HepG2 (cell line): Measurements from ENCODE around the gene SLC16A3. TPM values are rescaled to one million over a fixed set of nuclear protein-coding genes. Genes with fewer than 3 reads are reported as not detected.

Experiments
- ATAC-seq: fragments of 200-7000 bp; cut with Tn5 transposase; 3 replicates; pipeline ENCODE4 v1.9.1; 2020; ENCODE audit warnings: mild to moderate bottlenecking, moderate library complexity
- BruUV-seq: library from RNA; stranded (reverse); fragments of 400-500 nt; replicated peaks from 2 replicates; lab custom pipeline; 2021; lab: Mats Ljungman, UMichigan
- CTCF ChIA-PET: fragments of 300-600 bp; formaldehyde crosslinking; extraction: SDS; loops from one replicate; lab custom pipeline; 2021; ENCODE audit warnings: low total read pairs, inconsistent platforms, low intra/inter-chr PET ratio; lab: Yijun Ruan, JAX
- POLR2A ChIA-PET: fragments of 350-600 bp; sonication (Branson Sonifier 250); formaldehyde crosslinking; loops from one replicate; lab custom pipeline; 2020; ENCODE audit warnings: antibody characterized with exemption, inconsistent platforms; lab: Yijun Ruan, JAX
- DNase-seq: peaks from one replicate; pipeline ENCODE4 v3.0.0-alpha.2; 2015; ENCODE audit warnings: low spot score
- FAIRE-seq: peaks from 3 replicates; lab custom pipeline; 2011; peaks lifted over from hg19 to GRCh38; lab: Jason Lieb, UNC
- H2AFZ ChIP-seq: one replicate; pipeline ENCODE4 v1.6.1; 2011; ENCODE audit warnings: low read length, inconsistent platforms
- H3K27ac ChIP-seq: fragments of 300-600 bp; 3 replicates; pipeline ENCODE4 v1.8.0; 2011; ENCODE audit warnings: mixed run types, mild to moderate bottlenecking, mixed read lengths, low read length, inconsistent platforms; ENCODE audit not compliant: insufficient read depth; ENCODE audit errors: extremely low read length
- H3K27me3 ChIP-seq, 2 experiments: fragments of 200-600 bp in 1 of 2; 2 replicates in 1 of 2; 3 replicates in 1 of 2; pipeline versions ENCODE4 v1.6.0 to v1.8.0; 2011; ENCODE audit warnings: low read length in 2 of 2, mild to moderate bottlenecking in 2 of 2, moderate library complexity in 2 of 2, inconsistent platforms in 1 of 2; ENCODE audit not compliant: insufficient read depth in 2 of 2, control insufficient read depth in 1 of 2
- H3K36me3 ChIP-seq, 2 experiments: fragments of 200-600 bp in 1 of 2; replicated peaks in 1 of 2; 2 replicates in 1 of 2; 3 replicates in 1 of 2; pipeline versions ENCODE4 v1.5.1 to v1.8.0; 2011; ENCODE audit warnings: low read length in 2 of 2, inconsistent platforms in 1 of 2; ENCODE audit not compliant: insufficient read depth in 2 of 2, control insufficient read depth in 1 of 2
- H3K4me1 ChIP-seq: 2 replicates; pipeline ENCODE4 v1.5.1; 2012; ENCODE audit warnings: low read length, inconsistent platforms; ENCODE audit not compliant: insufficient read depth
- H3K4me2 ChIP-seq: 2 replicates; pipeline ENCODE4 v1.6.0; 2011; ENCODE audit warnings: low read depth, low read length, inconsistent platforms
- H3K4me3 ChIP-seq, 3 experiments: fragments of 200-600 bp in 1 of 3; sonication (generic), shearing (Covaris generic) in 1 of 3; replicated peaks in 1 of 3; 2 replicates each; pipeline ENCODE4 v1.5.1; 2011 to 2016; ENCODE audit warnings: low read length in 3 of 3, inconsistent platforms in 2 of 3, low read depth in 2 of 3, mild to moderate bottlenecking in 2 of 3, control low read depth in 1 of 3, mixed read lengths in 1 of 3; ENCODE audit not compliant: insufficient read depth in 1 of 3
- H3K79me2 ChIP-seq: one replicate; pipeline ENCODE4 v1.6.1; 2011; ENCODE audit warnings: low read length, inconsistent platforms; ENCODE audit not compliant: insufficient read depth
- H3K9ac ChIP-seq: 2 replicates; pipeline ENCODE4 v1.6.0; 2011; ENCODE audit warnings: mild to moderate bottlenecking, low read depth, low read length, inconsistent platforms; ENCODE audit not compliant: insufficient read depth
- H3K9me3 ChIP-seq: 2 replicates; pipeline ENCODE4 v1.5.1; 2012; ENCODE audit warnings: mild to moderate bottlenecking, low read length
- H4K20me1 ChIP-seq: 2 replicates; pipeline ENCODE4 v1.6.0; 2011; ENCODE audit warnings: inconsistent platforms, mild to moderate bottlenecking, low read length, moderate library complexity; ENCODE audit not compliant: insufficient read depth
- ADNP ChIP-seq: sonication (generic); formaldehyde crosslinking; IDR thresholded peaks from 2 replicates; pipeline ENCODE4 v1.4.0; 2020; ENCODE audit warnings: missing genetic modification reagents
- AGO2 ChIP-seq: fragments of 200-400 bp; formaldehyde crosslinking; optimal IDR thresholded peaks from 2 replicates; pipeline ENCODE3; 2017; ENCODE audit warnings: mild to moderate bottlenecking, low read depth, low read length, moderate library complexity
- ATF7-NPFF ChIP-seq: sonication (generic); formaldehyde crosslinking; IDR thresholded peaks from 2 replicates; pipeline ENCODE4 v1.8.1; 2023; ENCODE audit warnings: mild to moderate bottlenecking, low read depth, missing genetic modification reagents, moderate library complexity
- CEBPG ChIP-seq: IDR thresholded peaks from 2 replicates; pipeline ENCODE4 v1.6.1; 2016
- CENPBD1 ChIP-seq: sonication (generic); formaldehyde crosslinking; IDR thresholded peaks from 2 replicates; pipeline ENCODE4 v1.8.0; 2022; ENCODE audit warnings: missing genetic modification reagents, low read depth, mild to moderate bottlenecking, borderline replicate concordance
- EZH2 ChIP-seq: conservative IDR thresholded peaks from 2 replicates; pipeline ENCODE4 v1.6.1; 2012; ENCODE audit warnings: mild to moderate bottlenecking, low read depth, low read length, moderate library complexity
- FOXA1 ChIP-seq, 2 experiments: fragments of 450-650 bp in 1 of 2; sonication (generic) in 1 of 2; formaldehyde crosslinking in 1 of 2; IDR thresholded peaks; 2 replicates each; pipeline versions ENCODE4 v1.4.0 to v1.6.1; 2016 to 2020; ENCODE audit warnings: missing genetic modification reagents in 1 of 2
- IRF2 ChIP-seq: IDR thresholded peaks from 2 replicates; pipeline ENCODE4 v1.6.1; 2018; ENCODE audit warnings: missing genetic modification reagents, missing compliant biosample characterization
- MEIS2 ChIP-seq: sonication (generic); formaldehyde crosslinking; IDR thresholded peaks from 2 replicates; pipeline ENCODE4 v1.9.0; 2021; ENCODE audit warnings: mild to moderate bottlenecking, missing genetic modification reagents
- MYC ChIP-seq: sonication (generic); formaldehyde crosslinking; IDR thresholded peaks from 2 replicates; pipeline ENCODE4 v1.9.0; 2021; ENCODE audit warnings: missing genetic modification reagents, borderline replicate concordance
- PAF1 ChIP-seq: IDR thresholded peaks from 2 replicates; pipeline ENCODE4 v1.6.1; 2016; ENCODE audit warnings: missing genetic modification reagents, missing compliant biosample characterization
- RBM22 ChIP-seq: fragments of 200-400 bp; formaldehyde crosslinking; optimal IDR thresholded peaks from 2 replicates; pipeline ENCODE3; 2017; ENCODE audit warnings: mild to moderate bottlenecking, low read length, moderate library complexity
- TP53 ChIP-seq: sonication (generic); formaldehyde crosslinking; conservative IDR thresholded peaks from 2 replicates; pipeline ENCODE4 v1.4.0; 2020; ENCODE audit warnings: missing genetic modification reagents
- ZFP1 ChIP-seq: IDR thresholded peaks from 2 replicates; pipeline ENCODE4 v1.6.1; 2016
- ZFX ChIP-seq: sonication (generic); formaldehyde crosslinking; IDR thresholded peaks from 2 replicates; pipeline ENCODE4 v1.4.0; 2020; ENCODE audit warnings: mild to moderate bottlenecking, low read depth, missing genetic modification reagents, moderate library complexity
- ZMYM4 ChIP-seq: sonication (generic); formaldehyde crosslinking; IDR thresholded peaks from 2 replicates; pipeline ENCODE4 v1.8.1; 2023; ENCODE audit warnings: mild to moderate bottlenecking, missing genetic modification reagents
- WGBS: methylation state at CpG from one replicate; pipeline ENCODE4 v1.1.6; 2017; ENCODE audit warnings: low lambda C conversion rate; 5-methylcytosine and 5-hydroxymethylcytosine counted together
- in situ Hi-C: cut with HindIII; loops from 2 replicates; pipeline ENCODE4 v1.10.0; 2017; ENCODE audit warnings: low pct_unique_long_range_greater_than_20kb; ENCODE audit not compliant: extremely low pct_ligation_motif_present
- intact Hi-C: fragments of 100-400 bp; cut with micrococcal nuclease; formaldehyde crosslinking; loops from one replicate; pipeline ENCODE4 v1.10.0; 2022; ENCODE audit not compliant: unreplicated experiment
- polyA plus RNA-seq, 8 experiments: library from polyadenylated mRNA; depleted of rRNA in 3 of 8; stranded (reverse) in 7 of 8; unstranded in 1 of 8; fragments of >200 nt; fragmentation: Illumina TruSeq in 4 of 8; extraction: Trizol in 4 of 8; gene quantifications; 2 replicates each; pipeline versions ENCODE4 v1.2.1 to v1.2.3, GENCODE V29; 2011 to 2016; ENCODE audit warnings: low read depth in 4 of 8, missing spikeins in 1 of 8, mixed read lengths in 1 of 8; ENCODE audit not compliant: insufficient read depth in 1 of 8
- total RNA-seq, 5 experiments: library from RNA; depleted of rRNA; stranded (reverse); fragments of >200 nt; fragmentation: Illumina TruSeq; extraction: Trizol; gene quantifications; 2 replicates each; pipeline ENCODE4 v1.2.3, GENCODE V29; 2016; ENCODE audit warnings: low read depth in 1 of 5
- TF ChIP-seq, protein P1 (sequence below): sonication (generic); formaldehyde crosslinking; IDR thresholded peaks from 2 replicates; pipeline ENCODE4 v1.8.1; 2023; ENCODE audit warnings: mild to moderate bottlenecking, missing genetic modification reagents
- TF ChIP-seq, protein P2 (sequence below): sonication (generic); formaldehyde crosslinking; IDR thresholded peaks from 2 replicates; pipeline ENCODE4 v1.4.0; 2020; ENCODE audit warnings: missing genetic modification reagents, low read depth, mild to moderate bottlenecking, borderline replicate concordance
- TF ChIP-seq, protein P3 (sequence below): sonication (generic); formaldehyde crosslinking; IDR thresholded peaks from 2 replicates; pipeline ENCODE4 v1.4.0; 2020; ENCODE audit warnings: missing genetic modification reagents

SLC16A3 gene
- total and polyA plus RNA-seq, 2 of the 13 experiments (the other 11 are each of a cell fraction or from before 2014, with no cell fraction given) = 242 to 349 TPM

GRCh38 chr17:82245134-82246039, 16.5 kb downstream of the SLC16A3 start:
- Histone ChIP-seq H3K9me3 (no peaks in the 10 kb centered on the region), H3K4me3 (no peak overlapping the region), H3K4me1 (peaks cover 40% of the 10 kb centered on the region), H3K79me2 (no peaks in the 10 kb centered on the region), H3K27ac (no peak overlapping the region), H4K20me1 (peaks cover 63% of the 10 kb centered on the region; the same call in 1 of the 2 replicates), H3K27me3 (no peaks in the 10 kb centered on the region), H2AFZ (no peak overlapping the region), H3K36me3 (peaks cover 51 to 71% of the 10 kb centered on the region in 2 experiments), H3K4me2 (no peak overlapping the region), H3K9ac (no peak overlapping the region)
- no peak for DNase-seq
- ChIA-PET CTCF (interaction anchor here (1.9 kb wide), 1 partner anchor 76 kb away, joined by 13 read pairs; no protein-coding TSS in a partner anchor), POLR2A (interaction anchor here (1.1 to 7.2 kb wide), 4 partner anchors 9 to 55 kb away, joined by 3 to 89 read pairs (median 4); no protein-coding TSS in a partner anchor)
- no peak for ATAC-seq
- WGBS = 98% methylated on average over 37 of the region's 47 CpGs
- FAIRE-seq = no peak
- BruUV-seq = no TSS peak
- in situ Hi-C loops = no loop called here
- intact Hi-C loops = no loop called here
- TF ChIP-seq ZMYM4 (CRISPR knock-in tag) = no peak
- TF ChIP-seq MEIS2 (CRISPR knock-in tag) = no peak
- TF ChIP-seq ZFP1 (CRISPR knock-in tag) = no peak
- TF ChIP-seq ATF7-NPFF (CRISPR knock-in tag) = peak; percentile 37; the same call in 1 of the 2 replicates
- TF ChIP-seq CENPBD1 (CRISPR knock-in tag) = no peak
- TF ChIP-seq, protein P1, sequence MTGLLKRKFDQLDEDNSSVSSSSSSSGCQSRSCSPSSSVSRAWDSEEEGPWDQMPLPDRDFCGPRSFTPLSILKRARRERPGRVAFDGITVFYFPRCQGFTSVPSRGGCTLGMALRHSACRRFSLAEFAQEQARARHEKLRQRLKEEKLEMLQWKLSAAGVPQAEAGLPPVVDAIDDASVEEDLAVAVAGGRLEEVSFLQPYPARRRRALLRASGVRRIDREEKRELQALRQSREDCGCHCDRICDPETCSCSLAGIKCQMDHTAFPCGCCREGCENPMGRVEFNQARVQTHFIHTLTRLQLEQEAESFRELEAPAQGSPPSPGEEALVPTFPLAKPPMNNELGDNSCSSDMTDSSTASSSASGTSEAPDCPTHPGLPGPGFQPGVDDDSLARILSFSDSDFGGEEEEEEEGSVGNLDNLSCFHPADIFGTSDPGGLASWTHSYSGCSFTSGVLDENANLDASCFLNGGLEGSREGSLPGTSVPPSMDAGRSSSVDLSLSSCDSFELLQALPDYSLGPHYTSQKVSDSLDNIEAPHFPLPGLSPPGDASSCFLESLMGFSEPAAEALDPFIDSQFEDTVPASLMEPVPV (CRISPR knock-in tag) = peak; percentile 57; the same call in 1 of the 2 replicates
- 0 out of 2 replicates have a peak, but pooled peaks have one; percentile 28 for TF ChIP-seq PAF1
- TF ChIP-seq, protein P2, sequence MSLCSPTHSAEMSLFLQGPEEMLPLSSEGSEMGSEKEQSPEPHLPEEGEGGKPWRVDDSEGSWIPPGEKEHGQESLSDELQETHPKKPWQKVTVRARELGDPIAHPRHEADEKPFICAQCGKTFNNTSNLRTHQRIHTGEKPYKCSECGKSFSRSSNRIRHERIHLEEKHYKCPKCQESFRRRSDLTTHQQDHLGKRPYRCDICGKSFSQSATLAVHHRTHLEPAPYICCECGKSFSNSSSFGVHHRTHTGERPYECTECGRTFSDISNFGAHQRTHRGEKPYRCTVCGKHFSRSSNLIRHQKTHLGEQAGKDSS (CRISPR knock-in tag) = no peak
- TF ChIP-seq, protein P3, sequence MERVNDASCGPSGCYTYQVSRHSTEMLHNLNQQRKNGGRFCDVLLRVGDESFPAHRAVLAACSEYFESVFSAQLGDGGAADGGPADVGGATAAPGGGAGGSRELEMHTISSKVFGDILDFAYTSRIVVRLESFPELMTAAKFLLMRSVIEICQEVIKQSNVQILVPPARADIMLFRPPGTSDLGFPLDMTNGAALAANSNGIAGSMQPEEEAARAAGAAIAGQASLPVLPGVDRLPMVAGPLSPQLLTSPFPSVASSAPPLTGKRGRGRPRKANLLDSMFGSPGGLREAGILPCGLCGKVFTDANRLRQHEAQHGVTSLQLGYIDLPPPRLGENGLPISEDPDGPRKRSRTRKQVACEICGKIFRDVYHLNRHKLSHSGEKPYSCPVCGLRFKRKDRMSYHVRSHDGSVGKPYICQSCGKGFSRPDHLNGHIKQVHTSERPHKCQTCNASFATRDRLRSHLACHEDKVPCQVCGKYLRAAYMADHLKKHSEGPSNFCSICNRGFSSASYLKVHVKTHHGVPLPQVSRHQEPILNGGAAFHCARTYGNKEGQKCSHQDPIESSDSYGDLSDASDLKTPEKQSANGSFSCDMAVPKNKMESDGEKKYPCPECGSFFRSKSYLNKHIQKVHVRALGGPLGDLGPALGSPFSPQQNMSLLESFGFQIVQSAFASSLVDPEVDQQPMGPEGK = no peak
- no peak for TF ChIP-seq CEBPG (CRISPR knock-in tag)
- TF ChIP-seq EZH2 = no peak
- TF ChIP-seq FOXA1 (IDR thresholded peaks at IDR 0.05) = no peak
- no peak for TF ChIP-seq FOXA1 (CRISPR knock-in tag; IDR thresholded peaks at IDR 0.05)
- TF ChIP-seq TP53 (CRISPR knock-in tag) = no peak
- no peak for TF ChIP-seq ZFX (CRISPR knock-in tag)
- TF ChIP-seq MYC (CRISPR knock-in tag) = peak; percentile 31; the same call in 1 of the 2 replicates
- TF ChIP-seq ADNP (CRISPR knock-in tag) = no peak
- peak; percentile 87 for TF ChIP-seq AGO2
- peak; percentile 30 for TF ChIP-seq RBM22
- TF ChIP-seq IRF2 = 0 out of 2 replicates have a peak, but pooled peaks have one; percentile 30
